Stimulated activated CD4-positive, alpha-beta T cell treated with anti-CD3 and anti-CD28 coated beads, TNF-alpha, amount 100 ng/mL, for 24 hours (primary cell): ENCODE results near the gene CALHM1.
A peak's percentile ranks its signal among the peaks of the same experiment; 100 is the strongest.

Experiments
- DNase-seq, 3 experiments: peaks; one replicate each; pipeline ENCODE4 v3.0.0-alpha.2; 2020; ENCODE audit warnings: low read depth in 3 of 3

Gene CALHM1

GRCh38 chr10:103455235-103455634, 3.5 kb downstream of the CALHM1 start:
- DNase-seq: no peak

- DNase-seq: no peak
These were observed 4.7 kb downstream of the CALHM1 start for GRCh38 chr10:103454026-103454425.

- no peak for DNase-seq
These were observed 6.0 kb downstream of the CALHM1 start for GRCh38 chr10:103452506-103453230.

GRCh38 chr10:103451831-103452505, 6.7 kb downstream of the CALHM1 start, which contains the start of gene CALHM2:
CALHM2 (minus strand) TSS chr10:103452370; CDS start chr10:103449941, 2,429 bp downstream.
- peak; percentile 26 to 64 (median 45) for DNase-seq

GRCh38 chr10:103451091-103451813, 7.4 kb downstream of the CALHM1 start:
- peak in 1 of 3 experiments; percentile 44 for DNase-seq

- DNase-seq: no peak
These were observed 8.5 kb downstream of the CALHM1 start for GRCh38 chr10:103450201-103450695.

- DNase-seq: no peak
These were observed 9.2 kb downstream of the CALHM1 start for GRCh38 chr10:103449208-103450144.

GRCh38 chr10:103448746-103449145, 10.0 kb downstream of the CALHM1 start:
- no peak for DNase-seq

- DNase-seq: no peak
These were observed 11.5 kb downstream of the CALHM1 start for GRCh38 chr10:103447187-103447586.

- DNase-seq: no peak
These were observed 12.7 kb downstream of the CALHM1 start for GRCh38 chr10:103445767-103446567.

GRCh38 chr10:103445366-103445765, 13.3 kb downstream of the CALHM1 start:
- DNase-seq: no peak

GRCh38 chr10:103444478-103444877, 14.2 kb downstream of the CALHM1 start:
- no peak for DNase-seq

- no peak for DNase-seq
These were observed 15.1 kb downstream of the CALHM1 start for GRCh38 chr10:103443475-103444185.

GRCh38 chr10:103442031-103442461, 16.7 kb downstream of the CALHM1 start:
- DNase-seq: no peak

GRCh38 chr10:103441611-103442010, 17.1 kb downstream of the CALHM1 start:
- DNase-seq: no peak

GRCh38 chr10:103441206-103441605, 17.5 kb downstream of the CALHM1 start:
- no peak for DNase-seq

- DNase-seq: no peak
These were observed 18.3 kb downstream of the CALHM1 start for GRCh38 chr10:103440416-103440815.

- DNase-seq: no peak
These were observed 18.9 kb downstream of the CALHM1 start for GRCh38 chr10:103439776-103440175.

- no peak for DNase-seq
These were observed 24.8 kb downstream of the CALHM1 start for GRCh38 chr10:103433858-103434257.

GRCh38 chr10:103431902-103432301, 26.8 kb downstream of the CALHM1 start:
- DNase-seq: no peak
